ENCODE results near the gene CALU. TPM values are rescaled to one million over a fixed set of nuclear protein-coding genes. Genes with fewer than 3 reads are reported as not detected.

The CALU gene
- total RNA-seq, 2 experiments from 2014 or later: 42.2 to 44.5 TPM

GRCh38 chr7:128734890-128735289, 4.3 kb upstream of the CALU start:
- Mint-ChIP-seq H3K27me3 (peaks cover 4% of the 10 kb centered on the region), H3K27ac (no peak overlapping the region), H3K9me3 (no peaks in the 10 kb centered on the region), H3K4me3 (no peak overlapping the region), H3K4me1 (peaks cover 11% of the 10 kb centered on the region), H3K36me3 (peaks cover 2% of the 10 kb centered on the region)
- no peak for DNase-seq

GRCh38 chr7:128735436-128735835, 3.7 kb upstream of the CALU start:
- peaks cover 2% of the 10 kb centered on the region for H3K36me3 Mint-ChIP-seq
- H3K4me3 Mint-ChIP-seq: no peak overlapping the region
- DNase-seq: no peak
- H3K4me1 Mint-ChIP-seq: peaks cover 16% of the 10 kb centered on the region
- H3K27me3 Mint-ChIP-seq: peaks cover 4% of the 10 kb centered on the region
- H3K9me3 Mint-ChIP-seq: no peaks in the 10 kb centered on the region
- no peak overlapping the region for H3K27ac Mint-ChIP-seq

- no peak overlapping the region for H3K27ac Mint-ChIP-seq
- no peaks in the 10 kb centered on the region for H3K27me3 Mint-ChIP-seq
- DNase-seq: no peak
- no peaks in the 10 kb centered on the region for H3K9me3 Mint-ChIP-seq
- H3K4me1 Mint-ChIP-seq: peaks cover 32% of the 10 kb centered on the region
- H3K36me3 Mint-ChIP-seq: peaks cover 5% of the 10 kb centered on the region
- no peak overlapping the region for H3K4me3 Mint-ChIP-seq
Measured at GRCh38 chr7:128737441-128737840, 1.7 kb upstream of the CALU start.

- H3K36me3 Mint-ChIP-seq: peaks cover 5% of the 10 kb centered on the region
- H3K9me3 Mint-ChIP-seq: no peaks in the 10 kb centered on the region
- H3K27ac Mint-ChIP-seq: no peak overlapping the region
- no peaks in the 10 kb centered on the region for H3K27me3 Mint-ChIP-seq
- peaks cover 33% of the 10 kb centered on the region for H3K4me1 Mint-ChIP-seq
- no peak for DNase-seq
- H3K4me3 Mint-ChIP-seq: no peak overlapping the region
Measured at GRCh38 chr7:128737867-128738385, 1.2 kb upstream of the CALU start.

GRCh38 chr7:128738570-128739047, 550 bp upstream of the CALU start:
- Mint-ChIP-seq H3K4me3 (peak overlapping the region; percentile 99), H3K27me3 (no peaks in the 10 kb centered on the region), H3K4me1 (peaks cover 35% of the 10 kb centered on the region), H3K36me3 (peaks cover 5% of the 10 kb centered on the region), H3K9me3 (no peaks in the 10 kb centered on the region), H3K27ac (peak overlapping the region; percentile 94)
- no peak for DNase-seq

- no peak for DNase-seq
- Mint-ChIP-seq H3K36me3 (peaks cover 7% of the 10 kb centered on the region), H3K4me3 (peak overlapping the region; percentile 99), H3K9me3 (no peaks in the 10 kb centered on the region), H3K27ac (peak overlapping the region; percentile 94), H3K4me1 (peaks cover 41% of the 10 kb centered on the region), H3K27me3 (no peaks in the 10 kb centered on the region)
Measured at GRCh38 chr7:128739990-128740682, 977 bp downstream of the CALU start.

GRCh38 chr7:128740996-128741395, 1.8 kb downstream of the CALU start:
- DNase-seq: no peak
- no peaks in the 10 kb centered on the region for H3K27me3 Mint-ChIP-seq
- H3K27ac Mint-ChIP-seq: no peak overlapping the region
- H3K9me3 Mint-ChIP-seq: no peaks in the 10 kb centered on the region
- H3K4me3 Mint-ChIP-seq: no peak overlapping the region
- H3K36me3 Mint-ChIP-seq: peaks cover 7% of the 10 kb centered on the region
- peaks cover 45% of the 10 kb centered on the region for H3K4me1 Mint-ChIP-seq

GRCh38 chr7:128741491-128741890, 2.3 kb downstream of the CALU start:
- Mint-ChIP-seq H3K4me1 (peaks cover 45% of the 10 kb centered on the region), H3K36me3 (peaks cover 7% of the 10 kb centered on the region), H3K27ac (no peak overlapping the region), H3K27me3 (no peaks in the 10 kb centered on the region), H3K4me3 (no peak overlapping the region), H3K9me3 (no peaks in the 10 kb centered on the region)
- no peak for DNase-seq

- Mint-ChIP-seq H3K9me3 (no peaks in the 10 kb centered on the region), H3K27me3 (no peaks in the 10 kb centered on the region), H3K4me3 (no peak overlapping the region), H3K4me1 (peaks cover 45% of the 10 kb centered on the region), H3K36me3 (peaks cover 7% of the 10 kb centered on the region), H3K27ac (no peak overlapping the region)
- no peak for DNase-seq
Measured at GRCh38 chr7:128742206-128742605, 3.0 kb downstream of the CALU start.

- Mint-ChIP-seq H3K27ac (no peak overlapping the region), H3K4me1 (peaks cover 47% of the 10 kb centered on the region)
Measured at GRCh38 chr7:128743112-128743772, 4.1 kb downstream of the CALU start.

GRCh38 chr7:128744366-128744905, 5.3 kb downstream of the CALU start:
- H3K36me3 Mint-ChIP-seq: peaks cover 15% of the 10 kb centered on the region
- no peak for DNase-seq
- no peaks in the 10 kb centered on the region for H3K27me3 Mint-ChIP-seq
- no peak overlapping the region for H3K27ac Mint-ChIP-seq
- no peak overlapping the region for H3K4me3 Mint-ChIP-seq
- no peaks in the 10 kb centered on the region for H3K9me3 Mint-ChIP-seq
- H3K4me1 Mint-ChIP-seq: peaks cover 42% of the 10 kb centered on the region

More at GRCh38 chr7:128743112-128743772, 4.1 kb downstream of the CALU start:
- DNase-seq: no peak
- Mint-ChIP-seq H3K27me3 (no peaks in the 10 kb centered on the region), H3K36me3 (peaks cover 13% of the 10 kb centered on the region), H3K9me3 (no peaks in the 10 kb centered on the region), H3K4me3 (no peak overlapping the region)

GRCh38 chr7:128745706-128746105, 6.5 kb downstream of the CALU start:
- Mint-ChIP-seq H3K9me3 (no peaks in the 10 kb centered on the region), H3K27ac (no peak overlapping the region), H3K36me3 (peaks cover 18% of the 10 kb centered on the region), H3K4me3 (no peak overlapping the region), H3K4me1 (peaks cover 35% of the 10 kb centered on the region), H3K27me3 (no peaks in the 10 kb centered on the region)
- DNase-seq: no peak

- Mint-ChIP-seq H3K4me1 (peaks cover 21% of the 10 kb centered on the region), H3K4me3 (no peak overlapping the region), H3K9me3 (no peaks in the 10 kb centered on the region), H3K27me3 (no peaks in the 10 kb centered on the region), H3K36me3 (peaks cover 15% of the 10 kb centered on the region), H3K27ac (no peak overlapping the region)
- no peak for DNase-seq
Measured at GRCh38 chr7:128747327-128748079, 8.3 kb downstream of the CALU start.

- Mint-ChIP-seq H3K9me3 (no peaks in the 10 kb centered on the region), H3K36me3 (peaks cover 38% of the 10 kb centered on the region), H3K4me1 (peaks cover 12% of the 10 kb centered on the region), H3K27me3 (no peaks in the 10 kb centered on the region), H3K4me3 (no peak overlapping the region), H3K27ac (no peak overlapping the region)
- DNase-seq: no peak
Measured at GRCh38 chr7:128752251-128752650, 13.1 kb downstream of the CALU start.
